H1 (cell line): ENCODE results near the gene CAMK2D. TPM values are rescaled to one million over a fixed set of nuclear protein-coding genes. Genes with fewer than 3 reads are reported as not detected.

Experiments used
- CTCF ChIA-PET: fragments of 300-600 bp; sonication (Branson Sonifier 250); formaldehyde crosslinking; loops from one replicate; lab custom pipeline; 2021; ENCODE audit not compliant: partially characterized antibody; lab: Charles Lee
- POLR2A ChIA-PET: fragments of 300-600 bp; sonication (Branson Sonifier 250); formaldehyde crosslinking; loops from one replicate; lab custom pipeline; 2021; ENCODE audit warnings: inconsistent platforms; ENCODE audit not compliant: partially characterized antibody; lab: Charles Lee
- DNase-seq, 2 experiments: peaks; one replicate each; pipeline versions ENCODE4 v3.0.0 to v3.0.0-alpha.2; 2010 to 2022; ENCODE audit warnings: low spot score in 2 of 2, low read depth in 1 of 2, mixed read lengths in 1 of 2
- FAIRE-seq: peaks from 2 replicates; lab custom pipeline; 2011; peaks lifted over from hg19 to GRCh38; lab: Jason Lieb, UNC
- H2AFZ ChIP-seq: 2 replicates; pipeline ENCODE4 v1.8.1; 2012; ENCODE audit warnings: low read length, inconsistent platforms
- H2AK5ac ChIP-seq: 2 replicates; pipeline ENCODE4 v1.6.1; 2013; ENCODE audit warnings: low read depth, low read length
- H2BK120ac ChIP-seq: replicated peaks from 2 replicates; pipeline ENCODE3; 2013; ENCODE audit warnings: low read depth, low read length, inconsistent platforms
- H2BK12ac ChIP-seq: 2 replicates; pipeline ENCODE4 v1.6.1; 2013; ENCODE audit warnings: low read depth, low read length
- H2BK15ac ChIP-seq: 2 replicates; pipeline ENCODE4 v1.6.1; 2013; ENCODE audit warnings: low read length
- H2BK20ac ChIP-seq: 2 replicates; pipeline ENCODE4 v1.6.1; 2013; ENCODE audit warnings: low read length
- H2BK5ac ChIP-seq: 2 replicates; pipeline ENCODE4 v1.6.1; 2013; ENCODE audit warnings: low read depth, low read length
- H3K14ac ChIP-seq: 2 replicates; pipeline ENCODE4 v1.6.1; 2013; ENCODE audit warnings: inconsistent platforms; ENCODE audit not compliant: insufficient read length
- H3K18ac ChIP-seq: 2 replicates; pipeline ENCODE4 v1.6.1; 2013; ENCODE audit warnings: low read length; ENCODE audit errors: extremely low read depth
- H3K23ac ChIP-seq: 2 replicates; pipeline ENCODE4 v1.6.1; 2013; ENCODE audit warnings: inconsistent platforms; ENCODE audit not compliant: insufficient read length
- H3K23me2 ChIP-seq: 2 replicates; pipeline ENCODE4 v1.6.1; 2013; ENCODE audit warnings: low read depth, low read length
- H3K27ac ChIP-seq: 2 replicates; pipeline ENCODE4 v1.6.1; 2011; ENCODE audit warnings: low read depth, low read length, inconsistent platforms
- H3K27me3 ChIP-seq, 4 experiments: replicated peaks in 1 of 4; 1 replicate in 1 of 4; 2 replicates in 3 of 4; pipeline versions ENCODE4 v1.6.1 to v1.8.1; 2011 to 2013; ENCODE audit warnings: low read length in 3 of 4, mild to moderate bottlenecking in 3 of 4, inconsistent platforms in 2 of 4, mixed read lengths in 2 of 4, moderate library complexity in 1 of 4; ENCODE audit not compliant: control insufficient read depth in 3 of 4, insufficient read depth in 3 of 4; ENCODE audit errors: extremely low read depth in 1 of 4
- H3K36me3 ChIP-seq, 4 experiments: 2 replicates each; pipeline versions ENCODE4 v1.6.1 to v1.8.1; 2011 to 2013; ENCODE audit warnings: mild to moderate bottlenecking in 4 of 4, low read length in 3 of 4, moderate library complexity in 2 of 4, control low read depth in 1 of 4, inconsistent platforms in 1 of 4; ENCODE audit not compliant: insufficient read depth in 4 of 4, control insufficient read depth in 2 of 4
- H3K4ac ChIP-seq: replicated peaks from 2 replicates; pipeline ENCODE3; 2013; ENCODE audit warnings: low read length, low read depth, mixed read lengths, inconsistent platforms; ENCODE audit not compliant: insufficient read length
- H3K4me1 ChIP-seq, 4 experiments: replicated peaks in 1 of 4; 1 replicate in 1 of 4; 2 replicates in 3 of 4; pipeline versions ENCODE4 v1.6.1 to v1.8.1; 2011 to 2013; ENCODE audit warnings: low read length in 3 of 4, inconsistent platforms in 2 of 4, mixed read lengths in 1 of 4; ENCODE audit not compliant: insufficient read depth in 4 of 4, control insufficient read depth in 3 of 4
- H3K4me2 ChIP-seq, 2 experiments: 2 replicates each; pipeline versions ENCODE4 v1.6.1 to v1.8.1; 2011 to 2013; ENCODE audit warnings: low read depth in 2 of 2, low read length in 2 of 2, control low read depth in 1 of 2, inconsistent platforms in 1 of 2, mild to moderate bottlenecking in 1 of 2; ENCODE audit not compliant: insufficient read depth in 1 of 2
- H3K4me3 ChIP-seq, 4 experiments: fragments of 200-600, 300-600 bp in 1 of 4; sonication (generic), shearing (Covaris generic), sonication (Bioruptor Twin) in 1 of 4; 2 replicates each; pipeline versions ENCODE4 v1.5.1 to v1.8.1; 2011 to 2016; ENCODE audit warnings: low read length in 4 of 4, low read depth in 3 of 4, control low read depth in 2 of 4, inconsistent platforms in 2 of 4, mild to moderate bottlenecking in 2 of 4, mixed read lengths in 1 of 4, moderate library complexity in 1 of 4; ENCODE audit not compliant: insufficient read depth in 2 of 4; ENCODE audit errors: extremely low read depth in 1 of 4
- H3K56ac ChIP-seq: replicated peaks from 2 replicates; pipeline ENCODE3; 2013; ENCODE audit warnings: low read depth, mild to moderate bottlenecking, mixed read lengths, low read length, inconsistent platforms; ENCODE audit not compliant: insufficient read length
- H3K79me1 ChIP-seq: 2 replicates; pipeline ENCODE4 v1.6.1; 2013; ENCODE audit warnings: low read depth, low read length, control low read depth
- H3K79me2 ChIP-seq, 2 experiments: 2 replicates each; pipeline versions ENCODE4 v1.6.1 to v1.8.1; 2012 to 2013; ENCODE audit warnings: low read length in 2 of 2, mild to moderate bottlenecking in 2 of 2, inconsistent platforms in 1 of 2; ENCODE audit not compliant: insufficient read depth in 2 of 2, control insufficient read depth in 1 of 2
- H3K9ac ChIP-seq, 4 experiments: replicated peaks in 1 of 4; 1 replicate in 1 of 4; 2 replicates in 3 of 4; pipeline versions ENCODE4 v1.6.1 to v1.8.1; 2011 to 2013; ENCODE audit warnings: low read depth in 3 of 4, low read length in 3 of 4, control low read depth in 2 of 4, mild to moderate bottlenecking in 2 of 4, moderate library complexity in 2 of 4, inconsistent platforms in 1 of 4; ENCODE audit errors: extremely low read depth in 1 of 4
- H3K9me3 ChIP-seq, 2 experiments: 2 replicates each; pipeline versions ENCODE4 v1.6.1 to v1.8.1; 2012 to 2013; ENCODE audit warnings: mild to moderate bottlenecking in 2 of 2, moderate library complexity in 2 of 2, control low read depth in 1 of 2, inconsistent platforms in 1 of 2, low read depth in 1 of 2, low read length in 1 of 2, mixed read lengths in 1 of 2; ENCODE audit not compliant: insufficient read depth in 2 of 2
- H4K20me1 ChIP-seq, 2 experiments: replicated peaks in 1 of 2; 2 replicates each; pipeline versions ENCODE3 to v1.8.1; 2011 to 2013; ENCODE audit warnings: inconsistent platforms in 2 of 2, low read length in 2 of 2, mild to moderate bottlenecking in 1 of 2; ENCODE audit not compliant: insufficient read depth in 2 of 2, control insufficient read depth in 1 of 2
- H4K5ac ChIP-seq: 2 replicates; pipeline ENCODE4 v1.6.1; 2013; ENCODE audit warnings: low read length, low read depth, mixed read lengths, inconsistent platforms; ENCODE audit not compliant: insufficient read length
- H4K8ac ChIP-seq: 2 replicates; pipeline ENCODE4 v1.8.0; 2013; ENCODE audit warnings: mild to moderate bottlenecking, moderate library complexity, low read length, inconsistent platforms; ENCODE audit not compliant: insufficient read depth; ENCODE audit errors: extremely low read depth
- H4K91ac ChIP-seq: replicated peaks from 2 replicates; pipeline ENCODE3; 2013; ENCODE audit warnings: low read length, mixed read lengths, inconsistent platforms; ENCODE audit not compliant: insufficient read length
- BRCA1 ChIP-seq: IDR thresholded peaks from 2 replicates; pipeline ENCODE4 v1.6.1; 2012; ENCODE audit warnings: low read depth, low read length, improper control_type of control experiment
- CTBP2 ChIP-seq: IDR thresholded peaks from 2 replicates; pipeline ENCODE4 v1.7.0; 2011; ENCODE audit warnings: borderline replicate concordance, mild to moderate bottlenecking, moderate library complexity, mixed read lengths, low read length; ENCODE audit not compliant: insufficient read depth, insufficient read length
- EZH2 ChIP-seq: fragments of 200-600 bp; sonication (generic); IDR thresholded peaks from 2 replicates; pipeline ENCODE4 v1.7.1; 2012; ENCODE audit warnings: low read depth, mild to moderate bottlenecking, moderate library complexity, low read length, inconsistent platforms; ENCODE audit not compliant: severe bottlenecking
- FOSL1 ChIP-seq: IDR thresholded peaks from 2 replicates; pipeline ENCODE4 v1.6.1; 2011; ENCODE audit warnings: mild to moderate bottlenecking, low read depth, low read length, moderate library complexity; ENCODE audit not compliant: insufficient read depth
- RAD21 ChIP-seq, 2 experiments: IDR thresholded peaks in 1 of 2; conservative IDR thresholded peaks in 1 of 2; 2 replicates each; pipeline ENCODE4 v1.6.1; 2011; ENCODE audit warnings: low read depth in 2 of 2, low read length in 2 of 2, improper control_type of control experiment in 1 of 2, inconsistent platforms in 1 of 2, mild to moderate bottlenecking in 1 of 2, moderate library complexity in 1 of 2
- SP1 ChIP-seq: IDR thresholded peaks from 2 replicates; pipeline ENCODE4 v1.6.1; 2011; ENCODE audit warnings: low read depth, low read length
- SP2 ChIP-seq: IDR thresholded peaks from 2 replicates; pipeline ENCODE4 v1.6.1; 2012; ENCODE audit warnings: mild to moderate bottlenecking, low read length, inconsistent platforms
- TCF12 ChIP-seq: IDR thresholded peaks from 2 replicates; pipeline ENCODE4 v1.6.1; 2011; ENCODE audit warnings: low read depth, mild to moderate bottlenecking, low read length
- WGBS, 2 experiments: shearing (Covaris generic) in 1 of 2; methylation state at CpG; one replicate each; pipeline versions ENCODE4 v1.1.6 to v1.1.7; 2013 to 2015; ENCODE audit warnings: low lambda C conversion rate in 2 of 2, mixed read lengths in 2 of 2, inconsistent platforms in 1 of 2, low coverage in 1 of 2, missing lambda C conversion rate in 1 of 2; ENCODE audit not compliant: insufficient replicate concordance in 2 of 2, insufficient coverage in 1 of 2, insufficient read length in 1 of 2; ENCODE audit errors: extremely low coverage in 1 of 2, missing lambda C conversion rate in 1 of 2; 5-methylcytosine and 5-hydroxymethylcytosine counted together
- polyA plus RNA-seq, 7 experiments: library from polyadenylated mRNA; depleted of rRNA in 3 of 7; stranded (reverse) in 5 of 7; unstranded in 2 of 7; fragments of >200 nt in 5 of 7; fragments of 200-250 nt in 2 of 7; gene quantifications; 1 replicate in 5 of 7; 2 replicates in 1 of 7; 4 replicates in 1 of 7; pipeline versions ENCODE4 v1.2.1 to v1.2.3, GENCODE V29; 2011 to 2013; ENCODE audit warnings: missing spikeins in 2 of 7, mixed read lengths in 2 of 7
- total RNA-seq: library from RNA; stranded (reverse); fragmentation: NEBNext Ultra II Directional; extraction: Animal tissue kit (Norgen Biotek cat#: 25700); gene quantifications from 2 replicates; pipeline ENCODE4 v1.2.1, GENCODE V29; 2021

The CAMK2D gene
- total and polyA plus RNA-seq, 2 of the 8 experiments (the other 6 are each of a cell fraction or from before 2014, with no cell fraction given) = 3.2 to 7.0 TPM

DNA sequence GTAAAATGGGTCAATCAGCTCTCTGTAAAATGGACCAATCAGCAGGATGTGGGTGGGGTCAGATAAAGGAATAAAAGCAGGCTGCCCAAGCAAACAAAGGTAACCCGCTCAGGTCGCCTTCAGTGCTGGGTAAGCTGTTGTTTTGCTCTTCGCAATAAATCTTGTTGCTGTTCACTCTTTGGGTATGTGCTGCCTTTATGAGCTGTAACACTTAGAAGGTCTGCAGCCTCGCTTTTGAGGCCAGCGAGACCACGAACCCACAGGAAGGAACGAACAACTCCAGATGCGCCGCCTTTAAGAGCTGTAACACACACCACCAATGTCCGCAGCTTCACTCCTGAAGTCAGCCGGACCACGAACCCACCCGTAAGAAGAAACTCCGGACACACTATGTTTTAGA, 11.5 kb upstream of the CAMK2D start:
- H3K4me2 ChIP-seq = no peak overlapping the region
- ChIA-PET CTCF (interaction anchor here (0.7 to 1.5 kb wide), 2 partner anchors 12 to 106 kb away, joined by 3 to 5 read pairs; no protein-coding TSS in a partner anchor), POLR2A (no interaction called here)

More for the DNA sequence above, 11.5 kb upstream of the CAMK2D start:
- H3K4me1 ChIP-seq = no peaks in the 10 kb centered on the region
- no peak overlapping the region for H4K5ac ChIP-seq
- no peak overlapping the region for H2AK5ac ChIP-seq
- H3K9me3 ChIP-seq = peaks cover 0 to 8% of the 10 kb centered on the region in 2 experiments; a peak in 2 of 4 replicates
- peaks cover 0 to 4% (median 0%) of the 10 kb centered on the region in 4 experiments; a peak in 1 of 8 replicates for H3K36me3 ChIP-seq
- no peak overlapping the region for H2BK20ac ChIP-seq
- WGBS, 2 experiments = 94% methylated on average over 14 of the region's 14 CpGs; no CpG with 5 or more reads in 1 of the 2 experiments
- H2BK12ac ChIP-seq = no peak overlapping the region
- H3K18ac ChIP-seq = no peak overlapping the region
- H3K4ac ChIP-seq = no peak overlapping the region
- no peak overlapping the region for H3K23ac ChIP-seq
- H3K27me3 ChIP-seq = no peaks in the 10 kb centered on the region
- no peak overlapping the region for H2BK15ac ChIP-seq
- H3K23me2 ChIP-seq = no peaks in the 10 kb centered on the region
- TF ChIP-seq BRCA1 (no peak), EZH2 (no peak), CTBP2 (no peak), TCF12 (no peak), SP2 (no peak), FOSL1 (no peak), RAD21 (IDR thresholded peaks at IDR 0.05 in 1 of 2, conservative IDR thresholded peaks at IDR 0.05 in 1 of 2; ENCODE audit: low read depth in 2 of 2, low read length in 2 of 2) (no peak), SP1 (no peak)
- H3K14ac ChIP-seq = no peak overlapping the region
- H3K56ac ChIP-seq = no peak overlapping the region
- no peaks in the 10 kb centered on the region for H4K20me1 ChIP-seq
- no peak overlapping the region for H4K91ac ChIP-seq
- H4K8ac ChIP-seq = no peak overlapping the region
- no peak overlapping the region for H3K9ac ChIP-seq
- H3K79me1 ChIP-seq = no peaks in the 10 kb centered on the region
- H2AFZ ChIP-seq = no peak overlapping the region
- H3K4me3 ChIP-seq = no peak overlapping the region
- FAIRE-seq (no peak), DNase-seq (no peak)
- no peak overlapping the region for H3K27ac ChIP-seq
- no peak overlapping the region for H2BK5ac ChIP-seq
- no peaks in the 10 kb centered on the region for H3K79me2 ChIP-seq
- H2BK120ac ChIP-seq = no peak overlapping the region
